CD14-positive monocyte (primary cell): ENCODE data around the gene GMFB. TPM values are rescaled to one million over a fixed set of nuclear protein-coding genes. Genes with fewer than 3 reads are reported as not detected.

Experiments used
- DNase-seq, 3 donors: peaks; one replicate each; pipeline ENCODE4 v3.0.0-alpha.2; 2011 to 2022
- H2AFZ ChIP-seq: 2 replicates; pipeline ENCODE4 v1.6.0; 2012; ENCODE audit warnings: mild to moderate bottlenecking, low read depth, low read length, inconsistent platforms; ENCODE audit not compliant: insufficient read depth, poor library complexity, severe bottlenecking
- H3K27ac ChIP-seq, 2 donors: 1 replicate in 1 of 2; 2 replicates in 1 of 2; pipeline ENCODE4 v1.5.1; 2012 to 2013; ENCODE audit warnings: low read length in 2 of 2, control low read depth in 1 of 2, inconsistent platforms in 1 of 2, low read depth in 1 of 2, mild to moderate bottlenecking in 1 of 2
- H3K27me3 ChIP-seq, 2 donors: one replicate each; pipeline versions ENCODE4 v1.6.0 to v1.6.1; 2011 to 2013; ENCODE audit warnings: low read length in 2 of 2; ENCODE audit not compliant: control insufficient read depth in 2 of 2, insufficient read depth in 2 of 2
- H3K36me3 ChIP-seq, 2 donors: replicated peaks in 1 of 2; 1 replicate in 1 of 2; 2 replicates in 1 of 2; pipeline versions ENCODE4 v1.5.1 to v1.6.1; 2012 to 2013; ENCODE audit warnings: low read length in 2 of 2, control low read depth in 1 of 2, inconsistent platforms in 1 of 2, mild to moderate bottlenecking in 1 of 2; ENCODE audit not compliant: insufficient read depth in 2 of 2, control insufficient read depth in 1 of 2
- H3K4me1 ChIP-seq, 2 donors: 1 replicate in 1 of 2; 2 replicates in 1 of 2; pipeline versions ENCODE4 v1.5.1 to v1.6.1; 2012 to 2013; ENCODE audit warnings: low read length in 2 of 2, control low read depth in 1 of 2, inconsistent platforms in 1 of 2, mild to moderate bottlenecking in 1 of 2, moderate library complexity in 1 of 2; ENCODE audit not compliant: insufficient read depth in 2 of 2, control insufficient read depth in 1 of 2
- H3K4me2 ChIP-seq: replicated peaks from 2 replicates; pipeline ENCODE3; 2012; ENCODE audit warnings: low read length, moderate library complexity, mild to moderate bottlenecking; ENCODE audit not compliant: poor library complexity, severe bottlenecking; ENCODE audit errors: extremely low read depth
- H3K4me3 ChIP-seq, 3 experiments: fragments of 200-600 bp in 1 of 3; sonication (generic) in 1 of 3; replicated peaks in 1 of 3; 1 replicate in 2 of 3; 2 replicates in 1 of 3; pipeline ENCODE4 v1.5.1; 2011 to 2013; ENCODE audit warnings: low read length in 3 of 3, mild to moderate bottlenecking in 3 of 3, control low read depth in 2 of 3, low read depth in 2 of 3, inconsistent platforms in 1 of 3, moderate library complexity in 1 of 3
- H3K79me2 ChIP-seq: 2 replicates; pipeline ENCODE4 v1.6.0; 2012; ENCODE audit warnings: mild to moderate bottlenecking, control low read depth, inconsistent platforms, low read length, moderate library complexity; ENCODE audit not compliant: insufficient read depth
- H3K9ac ChIP-seq: 2 replicates; pipeline ENCODE4 v1.6.0; 2017; ENCODE audit warnings: low read length, mild to moderate bottlenecking; ENCODE audit not compliant: insufficient read depth, poor library complexity, severe bottlenecking
- H3K9me3 ChIP-seq, 2 donors: replicated peaks in 1 of 2; 1 replicate in 1 of 2; 2 replicates in 1 of 2; pipeline versions ENCODE4 v1.5.1 to v1.6.1; 2012 to 2013; ENCODE audit warnings: low read length in 2 of 2, control low read depth in 1 of 2; ENCODE audit not compliant: control insufficient read depth in 1 of 2, insufficient read depth in 1 of 2
- H4K20me1 ChIP-seq: 2 replicates; pipeline ENCODE4 v1.6.0; 2012; ENCODE audit warnings: mild to moderate bottlenecking, low read length, control low read depth, moderate library complexity; ENCODE audit not compliant: insufficient read depth
- H3K27ac Mint-ChIP-seq, 7 donors: one replicate each; pipeline ENCODE4 v1.8.0; 2020; ENCODE audit warnings: mild to moderate bottlenecking in 7 of 7, mixed read lengths in 7 of 7, moderate library complexity in 6 of 7, inconsistent platforms in 2 of 7
- H3K27me3 Mint-ChIP-seq, 3 donors: one replicate each; pipeline ENCODE4 v1.8.0; 2021 to 2022; ENCODE audit warnings: low read depth in 3 of 3, mild to moderate bottlenecking in 3 of 3, mixed read lengths in 3 of 3, moderate library complexity in 3 of 3, inconsistent platforms in 1 of 3
- H3K36me3 Mint-ChIP-seq, 2 donors: one replicate each; pipeline ENCODE4 v1.8.0; 2020; ENCODE audit warnings: mixed read lengths in 2 of 2, inconsistent platforms in 1 of 2, mild to moderate bottlenecking in 1 of 2
- H3K4me1 Mint-ChIP-seq: one replicate; pipeline ENCODE4 v1.8.0; 2020; ENCODE audit warnings: mild to moderate bottlenecking, mixed read lengths
- H3K4me3 Mint-ChIP-seq, 2 donors: one replicate each; pipeline ENCODE4 v1.8.0; 2020; ENCODE audit warnings: mild to moderate bottlenecking in 2 of 2, mixed read lengths in 2 of 2, moderate library complexity in 1 of 2
- H3K9me3 Mint-ChIP-seq, 7 donors: one replicate each; pipeline ENCODE4 v1.8.0; 2020 to 2022; ENCODE audit warnings: mixed read lengths in 7 of 7, mild to moderate bottlenecking in 6 of 7, moderate library complexity in 6 of 7, inconsistent platforms in 2 of 7
- CTCF ChIP-seq: fragments of 200-600 bp; IDR thresholded peaks from one replicate; pipeline ENCODE4 v1.8.0; 2022; ENCODE audit warnings: antibody characterized with exemption, mild to moderate bottlenecking
- WGBS: methylation state at CpG from one replicate; pipeline ENCODE4 v1.1.5; 2013; ENCODE audit warnings: missing lambda C conversion rate; ENCODE audit not compliant: insufficient coverage; 5-methylcytosine and 5-hydroxymethylcytosine counted together
- intact Hi-C, 2 donors: fragments of 100-400 bp; cut with micrococcal nuclease; formaldehyde crosslinking; loops; one replicate each; pipeline versions ENCODE4 v1.15.0 to v1.15.1; 2023
- polyA plus RNA-seq, 3 donors: library from polyadenylated mRNA; depleted of rRNA in 1 of 3; unstranded in 2 of 3; stranded (reverse) in 1 of 3; fragments of 300-500 nt in 2 of 3; fragments of >200 nt in 1 of 3; fragmentation: Illumina TruSeq in 2 of 3; gene quantifications; 1 replicate in 2 of 3; 2 replicates in 1 of 3; pipeline ENCODE4 v1.2.3, GENCODE V29; 2012 to 2021

The GMFB gene
- polyA plus RNA-seq, 3 donors: 10.8 to 41.1 (median 26.1) TPM

DNA sequence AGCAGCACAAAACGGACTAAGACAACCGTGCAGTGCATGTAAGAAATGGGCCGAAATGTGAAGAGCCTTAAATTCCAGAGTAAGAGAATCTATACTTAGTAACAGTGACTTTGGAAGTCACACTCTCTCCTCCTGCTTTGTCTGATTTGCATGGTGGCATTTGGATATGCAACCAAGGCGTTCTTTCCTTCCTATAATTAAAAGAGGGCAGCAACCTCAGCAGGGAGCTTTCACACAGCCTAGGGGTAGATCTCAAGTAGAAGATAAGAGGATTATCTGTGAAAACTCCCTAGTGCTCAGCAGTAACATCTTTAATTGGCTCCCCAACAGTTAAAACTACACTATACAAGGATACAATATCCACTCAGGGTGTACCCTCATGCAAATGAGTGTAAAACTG is 16.5 kb downstream of the GMFB start:
- Histone ChIP-seq H3K4me2 (no peak overlapping the region), H3K27me3 (no peaks in the 10 kb centered on the region), H3K4me3 (no peak overlapping the region), H3K36me3 (peaks cover 18 to 61% of the 10 kb centered on the region in 2 donors), H3K9me3 (peaks cover 0 to 5% of the 10 kb centered on the region in 2 donors), H3K4me1 (no peaks in the 10 kb centered on the region), H2AFZ (no peak overlapping the region), H3K27ac (no peak overlapping the region), H3K9ac (no peak overlapping the region), H4K20me1 (no peaks in the 10 kb centered on the region), H3K79me2 (no peaks in the 10 kb centered on the region)
- Mint-ChIP-seq H3K4me3 (no peak overlapping the region), H3K9me3 (peaks cover 3 to 9% (median 7%) of the 10 kb centered on the region in 7 donors), H3K4me1 (peaks cover 6% of the 10 kb centered on the region), H3K27ac (no peak overlapping the region), H3K36me3 (peaks cover 50 to 51% of the 10 kb centered on the region in 2 donors), H3K27me3 (no peaks in the 10 kb centered on the region)
- intact Hi-C loops: no loop called here
- DNase-seq: no peak
- no CpG with 5 or more reads among the region's 4 CpGs for WGBS
- TF ChIP-seq CTCF: no peak

- TF ChIP-seq CTCF: no peak
- peaks cover 0 to under 1% (median 0%) of the 10 kb centered on the region in 3 donors for H3K27me3 Mint-ChIP-seq
- no peak overlapping the region for H3K27ac ChIP-seq
- no peaks in the 10 kb centered on the region for H3K79me2 ChIP-seq
- 92% methylated on average over 2 of the region's 4 CpGs for WGBS
- no peak overlapping the region for H2AFZ ChIP-seq
- H3K9ac ChIP-seq: no peak overlapping the region
- H3K4me1 Mint-ChIP-seq: peaks cover 6% of the 10 kb centered on the region
- H3K9me3 ChIP-seq: peaks cover 3 to 11% of the 10 kb centered on the region in 2 donors
- no peaks in the 10 kb centered on the region for H3K27me3 ChIP-seq
- no peaks in the 10 kb centered on the region for H4K20me1 ChIP-seq
- peaks cover 46 to 50% of the 10 kb centered on the region in 2 donors for H3K36me3 Mint-ChIP-seq
- peaks cover 8 to 14% (median 10%) of the 10 kb centered on the region in 7 donors for H3K9me3 Mint-ChIP-seq
- intact Hi-C loops: no loop called here
- H3K36me3 ChIP-seq: peaks cover 12 to 55% of the 10 kb centered on the region in 2 donors
- no peaks in the 10 kb centered on the region for H3K4me1 ChIP-seq
- H3K4me2 ChIP-seq: no peak overlapping the region
- peak overlapping the region in 1 of 7 donors; percentile 52 for H3K27ac Mint-ChIP-seq
- no peak overlapping the region for H3K4me3 ChIP-seq
- no peak for DNase-seq
- no peak overlapping the region for H3K4me3 Mint-ChIP-seq
Observed at GRCh38 chr14:54471641-54472040, 17.1 kb downstream of the GMFB start.
